SW 1271 (cell line): ENCODE measurements around the gene GTPBP1.

Experiments
- DNase-seq, 2 experiments: peaks; one replicate each; lab custom pipeline; 2025; lab: John Stamatoyannopoulos, UW

Gene GTPBP1

DNA sequence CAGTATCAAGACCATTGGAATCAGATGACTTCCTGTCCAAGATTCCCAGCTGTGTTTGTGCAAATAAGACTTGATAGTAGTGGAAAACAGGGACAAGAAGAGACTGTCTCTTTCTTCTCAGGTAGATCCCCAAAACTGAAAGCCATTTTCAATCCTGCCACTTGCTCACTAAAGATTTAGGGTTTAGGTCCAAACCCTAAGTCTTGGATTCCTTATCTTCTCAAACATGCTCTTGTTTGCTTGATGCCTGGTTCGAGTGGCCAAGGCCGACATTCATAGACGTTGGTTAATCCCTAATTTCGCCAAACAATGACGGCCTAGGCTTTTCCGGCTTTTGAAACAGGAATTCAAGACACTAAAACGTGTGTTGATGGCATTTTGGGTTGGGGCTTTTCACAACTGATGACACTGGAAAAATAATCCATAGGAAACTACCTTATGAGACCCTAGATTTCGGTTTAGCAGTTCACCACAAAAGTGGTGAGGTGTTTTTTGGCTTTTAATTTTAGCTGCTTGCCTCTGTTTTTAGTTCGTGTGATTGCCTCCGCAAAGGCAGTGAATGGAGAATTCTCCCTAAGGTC, 1.0 kb upstream of the GTPBP1 start:
- DNase-seq: no peak

DNA sequence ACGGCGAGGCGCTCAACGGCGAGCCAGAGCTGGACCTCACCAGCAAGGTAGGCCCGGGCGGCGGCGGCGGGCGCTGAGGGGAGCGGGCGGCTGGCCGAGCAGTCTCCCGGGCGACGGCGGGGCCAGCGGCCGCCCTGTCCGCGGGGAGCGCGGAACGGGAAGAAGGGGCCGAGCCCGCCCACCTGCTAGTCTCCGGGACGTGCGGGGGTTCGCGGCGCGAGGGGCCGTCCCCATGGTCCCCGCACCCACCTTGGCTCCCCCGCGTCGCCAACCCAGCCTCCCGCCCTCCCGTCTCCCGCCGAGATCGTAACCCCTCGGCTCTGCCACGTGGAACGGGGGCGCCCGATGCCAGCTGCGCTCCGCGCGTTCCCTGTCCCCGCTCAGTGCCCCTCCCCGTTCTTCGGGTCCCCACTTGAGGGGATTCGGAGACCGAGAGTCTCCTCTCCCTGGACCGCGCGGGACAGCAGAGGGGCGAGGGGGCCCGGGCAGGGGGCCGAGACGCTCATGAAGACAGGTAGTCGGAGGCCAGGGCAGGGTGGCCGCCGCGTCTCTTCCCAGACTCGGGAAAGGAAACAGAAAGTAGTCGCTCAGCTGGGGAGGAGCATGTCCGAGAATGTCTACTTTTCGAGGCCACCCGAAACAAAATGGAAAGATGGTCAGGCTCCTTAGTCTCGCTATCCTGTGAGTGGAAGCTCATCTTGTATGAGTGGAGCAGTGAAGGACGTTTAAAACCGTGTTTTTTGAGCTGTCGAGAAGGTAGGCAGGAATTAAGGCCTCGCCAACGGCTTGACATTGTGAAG, 557 bp downstream of the GTPBP1 start:
- DNase-seq: no peak

DNA sequence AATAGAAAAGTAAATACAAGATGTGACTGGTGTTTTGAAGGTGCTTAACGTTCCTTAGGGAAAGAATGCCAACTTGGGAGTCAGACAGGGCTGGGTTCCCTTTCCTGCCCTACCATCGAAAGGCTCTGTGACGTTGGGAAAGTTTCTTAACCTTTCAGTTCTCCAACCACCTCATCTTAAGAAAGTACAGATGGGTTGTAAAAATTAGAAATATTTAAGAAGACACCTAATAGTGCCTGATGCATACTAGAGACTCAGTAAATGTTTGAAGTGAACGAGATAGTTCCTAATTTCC, 1.1 kb downstream of the GTPBP1 start:
- DNase-seq: no peak

DNA sequence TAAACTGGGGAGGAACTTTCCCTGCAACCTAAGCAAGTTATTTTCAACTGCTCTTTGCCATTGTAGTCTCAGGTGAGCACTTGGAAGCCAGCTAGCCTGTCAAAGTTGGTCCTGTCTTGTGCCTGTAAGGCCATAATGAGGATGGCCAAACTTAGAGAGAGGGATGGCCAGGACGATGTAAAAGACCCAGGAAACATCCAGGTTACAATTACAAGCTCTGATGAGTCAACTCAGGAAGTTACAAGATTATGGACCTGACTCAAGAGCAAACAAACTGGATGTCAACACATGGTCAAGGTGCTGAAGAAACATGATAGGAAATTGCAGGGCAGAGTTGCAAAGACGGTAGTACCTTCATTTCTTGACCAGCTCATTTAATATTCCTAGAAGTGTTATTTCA, 1.6 kb downstream of the GTPBP1 start:
- peak in 1 of 2 experiments; percentile 55 for DNase-seq

DNA sequence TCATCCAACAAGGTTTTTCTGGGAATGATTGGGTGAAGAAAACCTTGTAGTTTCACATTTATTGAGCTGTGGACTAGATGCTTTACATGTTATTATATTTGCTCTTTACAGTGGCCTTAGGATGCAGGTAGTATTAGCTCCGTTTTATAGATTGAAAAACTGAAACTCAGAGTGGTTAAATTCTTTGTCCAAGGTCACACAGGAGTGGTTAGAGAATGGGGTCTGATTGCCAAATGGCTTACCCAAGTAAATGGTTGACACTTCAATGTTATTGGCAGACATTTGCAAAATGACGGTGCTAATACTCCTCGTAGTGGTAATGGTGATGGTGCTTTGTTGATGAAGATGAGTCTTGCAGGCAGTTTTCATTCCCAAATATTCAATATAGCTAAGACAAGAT, 2.2 kb downstream of the GTPBP1 start:
- DNase-seq: no peak

DNA sequence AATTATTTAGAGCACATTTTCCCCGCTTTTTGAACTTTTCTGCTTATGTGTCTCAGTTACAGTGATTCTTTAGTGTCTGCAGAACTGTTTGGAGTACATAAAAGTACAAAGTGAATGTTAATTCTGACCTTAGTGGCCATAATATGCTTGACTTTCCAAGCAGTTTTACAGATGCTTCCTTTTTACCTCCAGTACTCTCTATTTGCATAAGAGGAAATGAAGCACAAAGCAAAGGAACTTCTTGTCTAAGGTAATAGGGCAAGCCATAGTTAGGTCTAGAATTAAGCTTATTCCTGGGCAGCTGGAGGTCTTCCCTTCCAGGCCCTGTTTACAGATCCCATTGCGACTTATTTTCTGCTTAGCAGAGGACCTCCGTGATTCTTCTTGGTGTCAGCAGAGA, 3.6 kb downstream of the GTPBP1 start:
- no peak for DNase-seq

DNA sequence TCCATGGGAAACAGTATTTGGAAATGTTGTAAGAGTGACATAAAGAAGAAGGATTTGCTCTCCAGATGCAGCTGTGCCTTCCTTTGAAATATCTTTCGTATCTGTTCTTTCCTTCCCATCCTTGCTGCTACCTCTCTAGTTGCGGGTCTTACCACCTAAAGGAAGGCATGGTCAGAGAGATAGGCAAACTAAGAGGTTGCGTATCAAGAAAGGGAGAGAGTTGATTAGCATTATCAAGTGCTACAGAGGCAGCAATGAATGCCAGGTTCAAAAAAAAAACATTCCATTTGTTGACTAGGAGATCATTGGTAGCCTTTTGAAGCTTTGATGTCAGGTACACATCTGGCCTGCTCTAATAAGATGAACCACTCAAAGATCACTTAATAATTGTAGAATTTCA, 4.6 kb downstream of the GTPBP1 start:
- no peak for DNase-seq

DNA sequence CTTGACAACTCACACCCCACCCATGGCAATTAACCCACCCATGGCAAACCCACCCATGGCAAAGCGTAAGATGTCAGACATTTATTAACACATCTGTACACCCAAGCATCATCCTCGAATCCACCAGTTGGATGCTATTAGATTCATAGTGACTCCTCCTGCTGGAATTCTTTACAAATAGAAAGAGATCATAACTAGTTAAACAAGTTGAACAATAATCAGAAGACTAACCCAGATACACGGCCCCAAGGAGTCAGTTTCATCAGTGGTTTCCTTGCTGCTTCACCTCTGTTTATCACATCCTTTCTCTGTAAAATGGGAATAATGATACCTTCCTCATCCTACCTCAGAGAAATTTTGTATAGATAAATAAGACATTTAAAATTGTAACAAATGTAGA, 5.1 kb downstream of the GTPBP1 start:
- DNase-seq: no peak

DNA sequence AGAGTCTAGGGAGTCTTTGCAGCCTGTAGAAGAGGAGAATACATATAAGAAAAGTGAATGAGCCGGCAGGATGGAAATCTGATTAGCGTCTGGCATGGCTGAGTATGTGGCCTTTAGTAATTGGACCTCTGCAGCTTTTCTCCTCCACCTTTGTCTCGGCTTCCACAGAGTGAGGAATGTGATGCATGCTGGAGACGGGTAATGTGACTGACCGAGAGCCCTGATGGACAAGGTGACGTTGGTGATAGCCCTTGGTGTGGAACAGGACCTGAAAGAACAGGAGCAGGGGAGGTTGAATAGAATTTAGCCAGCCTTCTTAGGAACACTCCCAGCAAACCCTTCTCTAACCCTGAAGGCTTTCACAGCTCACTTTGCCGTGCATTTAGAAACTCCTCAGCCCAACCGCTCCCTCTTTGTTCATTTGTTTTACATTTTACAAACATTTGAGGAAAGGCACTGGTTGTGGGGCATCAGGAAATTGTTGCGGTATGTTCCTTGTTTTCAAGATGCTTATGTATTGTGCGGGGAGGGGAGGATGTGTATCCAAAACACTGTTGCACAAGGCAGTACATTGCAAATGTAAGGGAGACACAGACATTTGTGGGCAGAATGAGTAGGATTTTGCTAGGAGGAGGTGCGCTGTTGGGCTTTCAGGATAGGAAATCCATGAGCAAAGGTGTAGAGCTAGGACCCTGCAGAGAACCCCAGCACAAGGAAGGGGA, 6.9 kb downstream of the GTPBP1 start:
- DNase-seq: no peak

DNA sequence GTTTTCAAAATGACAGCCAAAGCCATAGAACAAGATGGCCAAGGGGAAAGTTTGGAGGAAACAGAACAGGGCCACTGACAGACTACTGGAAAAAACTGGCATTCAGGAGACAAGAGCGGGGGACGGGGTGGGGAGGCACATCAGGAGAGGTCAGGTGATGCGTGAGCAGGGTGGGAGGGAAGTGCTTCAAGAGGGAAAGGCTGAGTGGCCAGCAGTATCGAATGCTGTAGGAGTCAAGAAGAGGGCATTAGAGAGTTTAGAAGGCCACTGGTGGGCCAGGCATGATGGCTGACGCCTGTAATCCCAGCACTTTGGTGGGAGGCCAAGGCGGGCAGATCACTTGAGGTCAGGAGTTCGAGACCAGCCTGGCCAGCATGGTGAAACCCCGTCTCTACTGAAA, 8.2 kb downstream of the GTPBP1 start:
- no peak for DNase-seq

DNA sequence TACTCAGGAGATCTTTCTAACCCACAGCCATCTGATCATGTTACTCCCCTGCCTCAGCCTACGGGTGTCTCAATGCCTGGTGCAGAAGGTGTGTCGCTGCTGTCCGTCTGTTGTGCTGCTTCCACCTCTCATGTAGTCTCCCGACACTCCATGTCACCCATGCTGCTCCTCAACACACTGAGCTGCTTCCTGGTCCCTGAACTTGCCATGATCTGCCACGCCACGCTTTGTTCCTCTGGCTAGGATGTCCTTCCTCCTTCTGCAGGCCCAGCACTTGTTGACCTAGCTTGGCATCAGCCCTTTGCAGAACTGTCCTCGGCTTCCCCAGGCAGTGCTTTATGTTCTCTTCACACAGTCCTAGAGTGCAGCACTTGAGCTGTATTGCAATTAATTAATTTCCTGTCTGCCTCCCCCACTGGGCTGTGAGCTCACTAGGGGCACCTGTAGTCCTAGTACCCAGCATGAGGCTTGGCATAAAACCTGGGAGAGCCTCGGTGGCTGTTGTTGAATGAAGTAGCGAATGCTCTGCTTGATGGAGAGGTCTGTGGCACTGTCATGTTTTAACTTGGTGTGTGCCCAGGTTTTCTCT, 9.5 kb downstream of the GTPBP1 start:
- no peak for DNase-seq

DNA sequence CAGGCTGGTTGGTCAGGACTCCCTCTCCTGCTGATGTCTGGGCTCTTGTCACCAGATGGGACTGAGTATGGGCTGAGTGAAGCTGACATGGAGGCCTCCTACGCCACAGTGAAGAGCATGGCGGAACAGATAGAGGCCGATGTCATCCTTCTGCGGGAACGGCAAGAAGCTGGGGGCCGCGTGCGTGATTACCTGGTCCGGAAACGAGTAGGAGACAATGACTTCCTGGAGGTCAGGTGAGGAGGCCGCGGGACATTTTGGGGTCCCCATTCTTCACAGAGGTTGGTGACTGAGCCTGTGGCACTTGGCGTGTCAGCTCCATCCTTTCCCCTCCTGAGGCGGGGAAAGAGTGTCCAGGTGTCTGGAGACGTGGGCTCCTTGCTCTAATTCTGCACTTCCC, 10.1 kb downstream of the GTPBP1 start:
- no peak for DNase-seq

DNA sequence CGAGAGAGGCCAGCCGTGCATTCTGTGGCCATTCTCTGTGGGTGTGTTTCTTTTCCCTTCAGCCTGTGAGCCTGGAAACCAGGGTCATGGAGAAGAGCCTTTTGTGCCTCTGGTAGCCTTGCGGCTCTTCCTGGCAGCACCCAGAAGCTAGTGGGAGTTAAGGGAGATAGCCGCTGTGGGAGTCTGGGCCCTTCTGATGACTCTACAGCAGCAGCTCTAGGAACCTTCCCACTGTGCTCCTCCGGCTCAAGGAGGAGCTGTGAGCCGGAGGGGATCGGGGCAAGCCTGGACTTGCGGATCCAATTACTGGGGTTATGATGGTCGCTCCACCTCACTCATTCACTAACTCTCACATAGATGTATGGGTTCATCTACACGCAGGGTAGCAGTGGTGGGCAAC, 10.5 kb downstream of the GTPBP1 start:
- no peak for DNase-seq

DNA sequence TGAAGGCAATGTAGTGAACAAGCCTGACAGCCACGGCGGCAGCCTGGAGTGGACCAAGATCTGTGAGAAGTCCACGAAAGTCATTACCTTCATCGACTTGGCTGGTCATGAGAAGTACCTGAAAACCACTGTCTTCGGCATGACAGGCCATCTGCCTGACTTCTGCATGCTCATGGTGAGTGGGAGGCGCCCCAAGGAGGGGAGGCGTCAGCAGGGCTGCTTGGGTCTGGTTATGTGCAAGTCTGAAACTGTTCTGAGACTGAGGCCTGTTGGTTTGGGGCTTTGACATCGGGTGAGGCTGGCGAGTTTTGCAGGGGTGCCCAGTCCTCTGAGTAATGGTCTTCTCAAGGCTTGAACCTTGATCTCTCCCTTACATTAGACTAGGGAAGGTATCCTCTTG, 11.1 kb downstream of the GTPBP1 start:
- DNase-seq: no peak

DNA sequence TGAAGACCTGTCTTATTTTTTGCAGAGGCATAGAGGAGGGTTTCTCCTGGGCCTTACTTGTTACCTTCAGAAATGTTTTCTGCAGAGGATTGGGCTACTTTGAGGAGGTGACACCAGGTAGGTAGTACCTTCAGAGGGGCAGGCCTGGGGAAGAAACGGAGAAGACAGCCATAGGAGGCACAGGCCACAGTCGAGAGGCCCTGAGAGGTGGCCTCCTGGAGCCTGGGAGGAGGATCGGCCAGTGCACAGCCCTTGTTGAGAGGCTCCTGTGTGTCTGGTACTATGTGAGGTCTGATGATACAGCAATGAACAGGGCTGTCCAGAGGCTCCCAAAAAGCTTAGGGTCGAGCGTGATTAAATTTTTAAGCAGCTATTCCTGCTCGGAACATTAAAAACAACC, 11.5 kb downstream of the GTPBP1 start:
- no peak for DNase-seq

DNA sequence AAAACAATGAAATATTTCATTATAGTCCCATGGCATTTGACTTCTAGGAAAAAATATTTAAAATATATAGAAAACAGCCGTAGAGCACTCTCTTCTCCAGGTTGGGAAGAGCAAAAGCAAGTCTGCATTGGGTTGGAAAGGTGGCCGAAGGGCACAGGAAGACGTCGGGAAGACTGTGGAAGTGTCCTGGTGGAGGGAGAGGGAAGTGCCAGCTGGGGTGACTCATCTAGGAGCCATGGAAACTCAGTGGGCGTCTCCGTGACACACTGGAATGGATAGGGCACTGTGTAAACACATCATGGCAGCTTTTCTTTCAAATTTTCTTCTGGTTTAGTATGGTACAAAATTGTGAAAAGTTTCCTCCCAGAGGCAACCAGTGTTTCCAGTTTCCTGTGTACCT, 12.7 kb downstream of the GTPBP1 start:
- DNase-seq: peak; percentile 73 to 83

DNA sequence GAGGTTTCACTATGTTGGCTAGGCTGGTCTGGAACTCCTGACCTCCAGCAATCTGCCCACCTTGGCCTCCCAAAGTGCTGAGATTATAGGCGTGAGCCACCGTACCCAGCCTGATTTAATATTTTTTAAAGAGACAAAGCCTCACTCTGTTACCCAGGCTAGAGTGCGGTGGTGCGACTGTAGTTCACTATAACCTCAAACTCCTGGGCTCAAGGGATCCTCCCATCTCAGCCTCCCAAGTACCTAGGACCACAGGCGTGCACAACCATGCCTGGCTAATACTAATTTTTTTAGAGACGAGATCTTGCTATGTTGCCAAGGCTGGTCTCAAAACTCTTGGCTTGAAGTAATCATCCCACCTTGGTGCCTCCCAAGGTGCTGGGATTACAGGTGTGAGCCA, 13.5 kb downstream of the GTPBP1 start:
- no peak for DNase-seq

DNA sequence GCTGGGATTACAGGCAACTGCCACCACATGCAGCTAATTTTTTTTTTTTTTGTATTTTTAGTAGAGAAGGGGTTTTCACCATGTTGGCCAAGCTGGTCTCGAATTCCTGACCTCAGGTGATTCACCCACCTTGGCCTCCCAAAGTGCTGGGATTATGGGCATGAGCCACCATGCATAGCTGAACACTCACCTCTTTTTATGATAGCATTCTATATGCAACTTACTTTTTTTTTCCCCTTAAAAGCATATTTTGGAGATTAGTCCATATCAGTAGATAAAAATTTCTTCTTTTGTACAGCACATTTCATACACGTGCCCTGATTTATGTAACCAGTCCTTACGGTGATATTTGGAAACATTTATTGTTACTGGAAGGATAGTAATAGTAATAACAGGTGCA, 14.6 kb downstream of the GTPBP1 start:
- no peak for DNase-seq

DNA sequence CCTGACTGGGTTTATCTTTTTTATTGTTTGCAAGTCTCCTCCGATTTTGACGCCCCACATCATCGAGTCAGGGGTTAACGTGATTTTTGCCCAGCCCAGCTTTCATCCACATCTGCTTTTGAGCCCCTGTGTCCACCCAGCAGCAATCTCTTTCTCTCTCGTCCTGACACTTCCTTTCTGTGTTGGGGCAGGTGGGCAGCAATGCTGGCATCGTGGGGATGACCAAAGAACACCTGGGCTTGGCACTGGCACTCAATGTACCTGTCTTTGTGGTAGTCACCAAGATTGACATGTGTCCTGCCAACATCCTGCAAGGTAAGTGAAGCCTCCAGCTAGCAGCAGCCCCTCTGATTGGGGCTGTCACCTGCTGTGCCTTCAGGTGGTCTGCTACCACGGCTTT, 15.8 kb downstream of the GTPBP1 start:
- DNase-seq: no peak

DNA sequence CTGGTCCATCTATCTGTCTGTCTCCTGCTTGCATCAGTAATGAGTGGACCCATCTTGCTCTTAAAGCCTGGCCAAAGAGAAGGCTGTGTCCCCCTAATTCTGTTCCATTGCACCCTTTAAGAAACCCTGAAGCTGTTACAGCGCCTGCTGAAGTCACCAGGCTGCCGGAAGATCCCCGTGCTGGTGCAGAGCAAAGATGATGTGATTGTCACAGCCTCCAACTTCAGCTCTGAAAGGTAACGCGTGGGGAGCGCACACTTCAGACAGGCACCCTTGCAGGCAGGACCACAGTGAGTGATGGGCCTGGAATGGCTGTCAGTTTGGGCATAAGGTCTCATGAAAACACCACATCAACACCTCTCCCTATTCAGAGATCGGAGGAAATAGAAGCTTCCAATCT, 18.4 kb downstream of the GTPBP1 start:
- no peak for DNase-seq

DNA sequence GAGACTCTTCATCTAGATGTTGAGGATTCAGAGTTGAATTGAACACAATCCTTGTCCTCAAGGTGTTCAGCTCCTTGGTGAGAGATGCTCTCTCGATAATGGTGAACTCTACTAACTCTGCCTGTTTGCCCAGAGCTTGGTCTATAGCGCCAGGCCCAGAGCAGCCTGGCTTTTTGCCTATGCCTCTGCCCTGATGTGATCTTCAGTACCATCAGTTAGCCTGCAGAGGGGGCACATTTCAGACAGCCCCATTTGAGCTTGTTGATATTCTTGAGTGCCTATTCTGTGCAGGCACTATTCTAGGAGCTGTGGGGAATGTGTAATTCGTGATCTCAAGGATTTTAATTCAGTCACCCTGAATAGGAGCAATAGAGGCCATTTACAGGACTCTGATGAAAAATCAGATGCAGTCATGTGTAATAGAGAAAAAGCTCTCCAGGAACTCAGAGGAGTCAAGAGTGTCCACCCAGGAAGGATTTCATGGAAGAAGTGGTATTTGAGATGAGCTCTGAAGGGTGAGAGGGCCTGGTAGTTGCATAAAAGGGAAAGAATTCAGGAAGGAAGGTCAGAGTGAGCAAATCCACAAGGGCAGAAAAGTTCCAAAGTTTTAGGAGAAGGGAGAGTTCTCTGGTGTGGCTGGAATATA, 19.3 kb downstream of the GTPBP1 start:
- DNase-seq: peak in 1 of 2 experiments; percentile 26

DNA sequence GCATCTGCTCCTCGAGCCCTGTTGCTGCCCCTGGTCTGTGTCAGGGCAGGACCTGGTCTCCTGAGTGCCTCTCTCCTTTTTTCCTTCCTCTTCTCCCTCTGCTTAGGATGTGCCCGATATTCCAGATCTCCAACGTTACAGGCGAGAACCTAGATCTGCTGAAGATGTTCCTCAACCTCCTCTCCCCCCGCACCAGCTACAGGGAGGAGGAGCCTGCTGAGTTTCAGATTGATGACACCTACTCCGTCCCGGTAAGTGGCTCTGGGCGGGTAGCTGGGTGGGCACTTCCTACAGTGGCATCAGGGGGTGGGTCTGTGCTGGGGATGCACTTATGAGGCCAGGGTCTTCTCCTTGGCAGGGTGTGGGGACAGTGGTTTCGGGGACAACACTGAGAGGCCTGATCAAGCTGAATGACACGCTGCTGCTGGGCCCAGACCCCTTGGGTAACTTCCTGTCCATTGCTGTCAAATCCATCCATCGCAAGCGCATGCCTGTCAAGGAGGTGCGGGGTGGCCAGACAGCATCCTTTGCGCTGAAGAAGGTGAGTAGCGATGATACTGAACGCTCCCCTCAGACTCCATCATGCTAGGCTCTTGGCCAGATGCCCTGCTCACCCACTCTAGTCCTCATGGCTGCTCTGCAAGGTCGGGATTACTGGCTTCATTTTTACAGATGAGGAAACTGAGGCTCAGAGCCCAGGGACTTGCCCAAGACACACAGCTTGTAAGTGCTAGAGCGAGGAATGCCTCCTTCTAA, 20.3 kb downstream of the GTPBP1 start:
- DNase-seq: no peak
